ENCODE data around the gene MIOS.

The MIOS gene

GRCh38 chr7:7566651-7567611 lies at the start of gene MIOS:
Gene MIOS, plus strand, starts transcription at chr7:7566884. Its CDS starts 5,592 bp downstream, at chr7:7572476.
- DNase-seq (ENCODE audit: extremely low spot score): peak; percentile 85
- CTCF ChIA-PET: no interaction called here
- POLR2A ChIA-PET: interaction anchor here (0.6 kb wide), 1 partner anchor 1061 kb away, joined by 4 read pairs; no protein-coding TSS in a partner anchor
- no peak for TF ChIP-seq LEF1 (IDR thresholded peaks at IDR 0.05; ENCODE audit: borderline replicate concordance)

DNA sequence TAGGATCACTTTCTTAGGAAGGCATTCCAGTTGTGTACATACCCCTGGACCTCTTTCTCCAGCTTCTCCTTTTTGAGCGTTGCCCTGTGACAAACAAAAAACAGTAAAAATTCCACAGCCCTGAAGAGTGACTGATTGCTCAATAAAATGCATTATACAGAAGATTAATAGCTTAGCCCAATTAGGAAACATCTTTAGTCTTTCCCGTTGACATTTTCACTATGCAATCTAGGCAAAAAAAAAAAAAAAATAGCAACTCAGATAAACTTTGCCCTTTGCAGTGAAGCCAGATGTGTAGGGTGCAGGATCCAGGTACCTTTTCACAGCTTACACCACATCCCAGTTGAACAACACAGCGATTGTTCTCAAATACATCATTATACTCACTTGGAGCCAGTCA lies 48.9 kb upstream of the MIOS start:
- TF ChIP-seq PKNOX1 (IDR thresholded peaks at IDR 0.05): 0 out of 2 replicates have a peak, but pooled peaks have one; percentile 29
- TF ChIP-seq LEF1 (IDR thresholded peaks at IDR 0.05; ENCODE audit: borderline replicate concordance): no peak
- DNase-seq (ENCODE audit: extremely low spot score): no peak
- ChIA-PET CTCF (no interaction called here), POLR2A (no interaction called here)

DNA sequence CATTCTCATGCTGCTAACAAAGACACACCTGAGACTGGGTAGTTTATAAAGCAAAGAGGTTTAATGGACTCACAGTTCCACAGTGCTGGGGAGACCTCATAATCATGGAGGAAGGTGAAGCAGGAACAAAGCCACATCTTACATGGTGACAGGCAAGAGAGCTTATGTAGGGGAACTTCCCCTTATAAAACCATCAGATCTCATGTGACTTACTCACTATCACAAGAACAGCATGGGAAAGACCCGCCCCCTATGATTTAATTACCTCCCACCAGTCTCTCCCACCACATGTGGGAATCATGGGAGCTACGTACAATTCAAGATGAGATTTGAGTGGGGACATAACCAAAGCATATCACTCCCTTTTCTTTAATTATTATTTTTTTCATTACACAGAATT lies 47.6 kb upstream of the MIOS start:
- DNase-seq (ENCODE audit: extremely low spot score): no peak
- ChIA-PET POLR2A (no interaction called here), CTCF (no interaction called here)
- TF ChIP-seq BHLHE40 (IDR thresholded peaks at IDR 0.05; ENCODE audit: borderline replicate concordance) (no peak), ELF4 (IDR thresholded peaks at IDR 0.05) (no peak), FOXM1 (IDR thresholded peaks at IDR 0.05; ENCODE audit: borderline replicate concordance) (no peak), TARDBP (IDR thresholded peaks at IDR 0.05) (no peak), FOXA1 (IDR thresholded peaks at IDR 0.05) (no peak), PKNOX1 (IDR thresholded peaks at IDR 0.05) (no peak), LEF1 (IDR thresholded peaks at IDR 0.05; ENCODE audit: borderline replicate concordance) (no peak), ZNF384 (IDR thresholded peaks at IDR 0.05) (no peak), FOXK2 (IDR thresholded peaks at IDR 0.05) (no peak), SP1 (IDR thresholded peaks at IDR 0.05) (no peak), ARNT (IDR thresholded peaks at IDR 0.05) (no peak), L3MBTL2 (conservative IDR thresholded peaks at IDR 0.05) (no peak), HDGF (IDR thresholded peaks at IDR 0.05; ENCODE audit: borderline replicate concordance) (no peak), SUZ12 (IDR thresholded peaks at IDR 0.05) (no peak), NFRKB (IDR thresholded peaks at IDR 0.05) (no peak), CTBP1 (IDR thresholded peaks at IDR 0.05; ENCODE audit: borderline replicate concordance) (no peak)

DNA sequence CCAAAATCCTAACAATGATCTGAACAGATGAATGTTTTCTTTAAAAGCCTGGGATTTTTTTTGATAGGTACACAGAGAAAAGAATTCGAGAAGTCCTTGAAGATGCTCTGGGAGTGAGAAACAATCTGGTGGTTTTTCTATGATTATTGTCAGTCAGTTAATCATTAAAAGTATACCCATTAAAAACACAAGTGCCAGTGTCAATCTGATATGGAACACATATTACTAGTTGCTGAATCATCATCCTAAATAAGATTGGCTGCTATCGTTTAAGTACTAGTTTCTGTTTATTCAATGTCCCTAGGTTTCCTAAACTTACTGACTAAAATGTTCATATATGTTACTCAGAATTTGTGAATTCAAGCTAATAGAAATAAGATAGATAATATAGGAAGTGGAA lies 47.2 kb upstream of the MIOS start:
- ChIA-PET POLR2A (no interaction called here), CTCF (no interaction called here)
- TF ChIP-seq ARNT (IDR thresholded peaks at IDR 0.05) (no peak), HDGF (IDR thresholded peaks at IDR 0.05; ENCODE audit: borderline replicate concordance) (no peak), LEF1 (IDR thresholded peaks at IDR 0.05; ENCODE audit: borderline replicate concordance) (no peak), FOXK2 (IDR thresholded peaks at IDR 0.05) (no peak), TARDBP (IDR thresholded peaks at IDR 0.05) (no peak), ZNF384 (IDR thresholded peaks at IDR 0.05) (no peak), FOXM1 (IDR thresholded peaks at IDR 0.05; ENCODE audit: borderline replicate concordance) (no peak)

DNA sequence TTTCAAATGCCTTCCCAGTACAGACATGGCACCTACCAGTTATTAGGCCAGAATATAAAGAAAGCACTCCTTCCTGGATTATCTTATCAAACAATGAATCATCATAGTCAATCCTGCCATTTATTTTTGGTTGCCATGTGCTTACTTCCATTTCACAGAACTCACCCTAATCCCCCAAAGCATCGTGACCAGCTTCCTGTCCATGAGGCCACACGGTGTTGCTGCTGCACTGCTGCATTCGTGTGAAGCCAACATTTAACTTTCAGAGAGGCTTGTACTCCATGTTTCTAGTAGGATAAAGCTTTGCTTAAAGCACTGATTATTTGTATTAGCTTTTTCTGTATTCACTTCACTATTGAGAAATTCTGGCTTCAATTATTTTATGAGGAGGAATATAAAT lies 45.4 kb upstream of the MIOS start:
- CTCF ChIA-PET: no interaction called here
- no peak for DNase-seq (ENCODE audit: extremely low spot score)
- POLR2A ChIA-PET: no interaction called here
- TF ChIP-seq FOXA1 (IDR thresholded peaks at IDR 0.05) (no peak), CTBP1 (IDR thresholded peaks at IDR 0.05; ENCODE audit: borderline replicate concordance) (no peak), BHLHE40 (IDR thresholded peaks at IDR 0.05; ENCODE audit: borderline replicate concordance) (no peak), SUZ12 (IDR thresholded peaks at IDR 0.05) (no peak), ELF4 (IDR thresholded peaks at IDR 0.05) (no peak), FOXK2 (IDR thresholded peaks at IDR 0.05) (no peak), ZNF384 (IDR thresholded peaks at IDR 0.05) (no peak), PKNOX1 (IDR thresholded peaks at IDR 0.05) (no peak), LEF1 (IDR thresholded peaks at IDR 0.05; ENCODE audit: borderline replicate concordance) (no peak), SP1 (IDR thresholded peaks at IDR 0.05) (no peak), L3MBTL2 (conservative IDR thresholded peaks at IDR 0.05) (no peak), FOXM1 (IDR thresholded peaks at IDR 0.05; ENCODE audit: borderline replicate concordance) (no peak), HDGF (IDR thresholded peaks at IDR 0.05; ENCODE audit: borderline replicate concordance) (no peak), NFRKB (IDR thresholded peaks at IDR 0.05) (no peak), ARNT (IDR thresholded peaks at IDR 0.05) (no peak), TARDBP (IDR thresholded peaks at IDR 0.05) (no peak)

More for the DNA sequence above, 47.2 kb upstream of the MIOS start:
- DNase-seq (ENCODE audit: extremely low spot score): no peak

GRCh38 chr7:7522421-7522820 lies 44.3 kb upstream of the MIOS start:
- POLR2A ChIA-PET: no interaction called here
- DNase-seq (ENCODE audit: extremely low spot score): no peak
- CTCF ChIA-PET: no interaction called here
- TF ChIP-seq ZNF384 (IDR thresholded peaks at IDR 0.05): no peak
- no peak for TF ChIP-seq SP1 (IDR thresholded peaks at IDR 0.05)
- TF ChIP-seq SUZ12 (IDR thresholded peaks at IDR 0.05): no peak
- TF ChIP-seq BHLHE40 (IDR thresholded peaks at IDR 0.05; ENCODE audit: borderline replicate concordance): no peak
- no peak for TF ChIP-seq L3MBTL2 (conservative IDR thresholded peaks at IDR 0.05)
- TF ChIP-seq TARDBP (IDR thresholded peaks at IDR 0.05): no peak
- TF ChIP-seq FOXM1 (IDR thresholded peaks at IDR 0.05; ENCODE audit: borderline replicate concordance): no peak
- no peak for TF ChIP-seq CTBP1 (IDR thresholded peaks at IDR 0.05; ENCODE audit: borderline replicate concordance)
- TF ChIP-seq HDGF (IDR thresholded peaks at IDR 0.05; ENCODE audit: borderline replicate concordance): no peak
- TF ChIP-seq ARNT (IDR thresholded peaks at IDR 0.05): no peak
- TF ChIP-seq FOXK2 (IDR thresholded peaks at IDR 0.05): no peak
- TF ChIP-seq FOXA1 (IDR thresholded peaks at IDR 0.05): no peak
- no peak for TF ChIP-seq ELF4 (IDR thresholded peaks at IDR 0.05)
- no peak for TF ChIP-seq PKNOX1 (IDR thresholded peaks at IDR 0.05)
- TF ChIP-seq NFRKB (IDR thresholded peaks at IDR 0.05): no peak
- TF ChIP-seq LEF1 (IDR thresholded peaks at IDR 0.05; ENCODE audit: borderline replicate concordance): no peak

Measured in HEK293T (cell line).